ENCODE results near the gene ZNF496.

DNA sequence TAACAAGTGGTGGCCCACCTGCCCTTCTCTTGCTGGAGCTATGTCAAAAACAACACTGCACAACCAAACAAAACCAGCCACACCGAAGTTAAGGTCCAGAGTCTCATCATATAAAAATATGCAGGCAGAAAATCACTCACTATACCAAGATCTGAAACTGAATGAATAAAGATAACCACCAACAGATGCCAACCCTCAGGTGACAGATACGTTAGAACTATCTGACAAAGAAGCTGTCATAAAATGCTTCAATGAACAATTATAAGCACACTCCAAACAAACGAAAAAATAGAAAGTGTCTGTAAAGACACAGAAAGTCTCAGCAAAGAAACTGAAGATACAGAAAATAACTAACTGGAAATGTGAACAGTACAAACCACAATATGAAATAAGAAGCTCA is 14.0 kb downstream of the ZNF496 start:
- TF ChIP-seq, protein P1, sequence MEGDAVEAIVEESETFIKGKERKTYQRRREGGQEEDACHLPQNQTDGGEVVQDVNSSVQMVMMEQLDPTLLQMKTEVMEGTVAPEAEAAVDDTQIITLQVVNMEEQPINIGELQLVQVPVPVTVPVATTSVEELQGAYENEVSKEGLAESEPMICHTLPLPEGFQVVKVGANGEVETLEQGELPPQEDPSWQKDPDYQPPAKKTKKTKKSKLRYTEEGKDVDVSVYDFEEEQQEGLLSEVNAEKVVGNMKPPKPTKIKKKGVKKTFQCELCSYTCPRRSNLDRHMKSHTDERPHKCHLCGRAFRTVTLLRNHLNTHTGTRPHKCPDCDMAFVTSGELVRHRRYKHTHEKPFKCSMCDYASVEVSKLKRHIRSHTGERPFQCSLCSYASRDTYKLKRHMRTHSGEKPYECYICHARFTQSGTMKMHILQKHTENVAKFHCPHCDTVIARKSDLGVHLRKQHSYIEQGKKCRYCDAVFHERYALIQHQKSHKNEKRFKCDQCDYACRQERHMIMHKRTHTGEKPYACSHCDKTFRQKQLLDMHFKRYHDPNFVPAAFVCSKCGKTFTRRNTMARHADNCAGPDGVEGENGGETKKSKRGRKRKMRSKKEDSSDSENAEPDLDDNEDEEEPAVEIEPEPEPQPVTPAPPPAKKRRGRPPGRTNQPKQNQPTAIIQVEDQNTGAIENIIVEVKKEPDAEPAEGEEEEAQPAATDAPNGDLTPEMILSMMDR (IDR thresholded peaks at IDR 0.05) = no peak
- TF ChIP-seq ZFX (IDR thresholded peaks at IDR 0.05; ENCODE audit: borderline replicate concordance) = no peak
